GM06990 (cell line): ENCODE results near the gene DDO.

Experiments used
- DNase-seq: peaks from one replicate; pipeline ENCODE4 v3.0.0-alpha.2; 2011; ENCODE audit not compliant: insufficient read length; ENCODE audit errors: extremely low read depth
- H3K27me3 ChIP-seq: replicated peaks from 2 replicates; pipeline ENCODE4 v1.6.0; 2011; ENCODE audit warnings: low read length; ENCODE audit not compliant: control insufficient read depth, insufficient read depth
- H3K36me3 ChIP-seq: 2 replicates; pipeline ENCODE4 v1.5.1; 2011; ENCODE audit warnings: low read length; ENCODE audit not compliant: control insufficient read depth, insufficient read depth
- H3K4me3 ChIP-seq: replicated peaks from 2 replicates; pipeline ENCODE4 v1.5.1; 2011; ENCODE audit warnings: low read depth, mild to moderate bottlenecking, control low read depth, low read length
- TF ChIP-seq, protein P1 (sequence below): IDR thresholded peaks from 2 replicates; pipeline ENCODE4 v1.5.1; 2011; ENCODE audit warnings: low read length, control low read depth, mild to moderate bottlenecking, inconsistent platforms; ENCODE audit not compliant: insufficient read depth, poor library complexity, severe bottlenecking

The DDO gene

DNA sequence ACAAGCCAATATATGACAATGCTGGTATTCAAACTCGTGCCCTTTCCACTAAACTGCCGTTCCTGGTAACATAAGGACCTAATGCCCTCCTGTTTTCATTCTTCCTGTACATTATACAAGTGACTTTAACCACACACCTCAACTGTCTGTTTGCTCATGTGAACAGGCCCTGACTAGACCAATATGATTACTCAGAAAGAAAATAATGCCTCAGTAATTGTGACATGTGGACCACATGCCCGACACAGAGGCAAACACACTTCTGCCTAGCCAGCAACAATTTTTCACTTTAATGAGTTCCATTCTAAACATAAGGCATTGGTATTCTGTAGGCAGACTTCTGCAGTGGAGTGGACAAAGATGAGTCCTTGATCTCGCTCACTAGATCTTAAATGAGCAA lies 31.0 kb upstream of the DDO start:
- TF ChIP-seq, protein P1, sequence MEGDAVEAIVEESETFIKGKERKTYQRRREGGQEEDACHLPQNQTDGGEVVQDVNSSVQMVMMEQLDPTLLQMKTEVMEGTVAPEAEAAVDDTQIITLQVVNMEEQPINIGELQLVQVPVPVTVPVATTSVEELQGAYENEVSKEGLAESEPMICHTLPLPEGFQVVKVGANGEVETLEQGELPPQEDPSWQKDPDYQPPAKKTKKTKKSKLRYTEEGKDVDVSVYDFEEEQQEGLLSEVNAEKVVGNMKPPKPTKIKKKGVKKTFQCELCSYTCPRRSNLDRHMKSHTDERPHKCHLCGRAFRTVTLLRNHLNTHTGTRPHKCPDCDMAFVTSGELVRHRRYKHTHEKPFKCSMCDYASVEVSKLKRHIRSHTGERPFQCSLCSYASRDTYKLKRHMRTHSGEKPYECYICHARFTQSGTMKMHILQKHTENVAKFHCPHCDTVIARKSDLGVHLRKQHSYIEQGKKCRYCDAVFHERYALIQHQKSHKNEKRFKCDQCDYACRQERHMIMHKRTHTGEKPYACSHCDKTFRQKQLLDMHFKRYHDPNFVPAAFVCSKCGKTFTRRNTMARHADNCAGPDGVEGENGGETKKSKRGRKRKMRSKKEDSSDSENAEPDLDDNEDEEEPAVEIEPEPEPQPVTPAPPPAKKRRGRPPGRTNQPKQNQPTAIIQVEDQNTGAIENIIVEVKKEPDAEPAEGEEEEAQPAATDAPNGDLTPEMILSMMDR: no peak
- no peak for DNase-seq
- H3K27me3 ChIP-seq: no peaks in the 10 kb centered on the region
- no peaks in the 10 kb centered on the region for H3K36me3 ChIP-seq
- H3K4me3 ChIP-seq: no peak overlapping the region

DNA sequence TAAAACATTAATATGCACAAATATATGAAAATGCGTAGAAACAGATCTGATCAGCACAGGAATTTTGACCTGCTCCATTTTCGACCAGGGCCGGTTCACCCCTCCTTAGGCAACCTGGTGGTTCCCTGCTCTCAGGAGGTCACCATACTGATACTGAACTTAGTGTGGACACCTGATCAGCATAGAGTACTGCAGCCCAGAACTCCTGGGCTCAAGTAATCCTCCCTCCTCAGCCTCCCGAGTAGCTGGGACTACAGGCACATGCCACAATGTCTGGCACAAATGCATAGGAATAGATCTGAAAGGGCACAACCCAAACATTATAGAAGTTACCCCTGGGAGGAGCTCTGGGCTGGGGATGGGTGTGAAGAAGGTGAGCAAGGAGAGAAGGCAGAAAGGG lies 24.7 kb upstream of the DDO start:
- no peaks in the 10 kb centered on the region for H3K36me3 ChIP-seq
- H3K27me3 ChIP-seq: no peaks in the 10 kb centered on the region
- no peak for DNase-seq
- TF ChIP-seq, protein P1: no peak
- no peak overlapping the region for H3K4me3 ChIP-seq

DNA sequence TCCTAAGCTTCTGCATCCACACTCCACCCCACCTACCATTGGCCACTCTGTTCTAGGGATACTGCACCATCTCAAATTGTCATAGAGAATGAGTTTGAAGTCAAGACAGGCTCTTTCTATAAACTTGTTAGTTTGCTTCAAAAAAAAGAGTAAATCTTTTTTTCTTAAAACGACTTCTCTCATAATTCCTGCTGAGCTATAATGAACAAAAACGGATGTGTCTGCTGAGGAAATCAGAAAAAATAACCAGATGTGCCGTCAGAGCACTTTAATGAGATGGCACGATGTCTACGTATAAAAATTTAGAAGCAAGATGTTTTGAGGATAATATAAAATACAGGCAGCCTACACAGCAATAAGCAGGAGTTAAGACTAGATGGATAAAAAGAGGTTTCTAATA lies 24.0 kb upstream of the DDO start:
- DNase-seq: no peak
- Histone ChIP-seq H3K4me3 (no peak overlapping the region), H3K36me3 (no peaks in the 10 kb centered on the region), H3K27me3 (no peaks in the 10 kb centered on the region)
- TF ChIP-seq, protein P1: no peak

DNA sequence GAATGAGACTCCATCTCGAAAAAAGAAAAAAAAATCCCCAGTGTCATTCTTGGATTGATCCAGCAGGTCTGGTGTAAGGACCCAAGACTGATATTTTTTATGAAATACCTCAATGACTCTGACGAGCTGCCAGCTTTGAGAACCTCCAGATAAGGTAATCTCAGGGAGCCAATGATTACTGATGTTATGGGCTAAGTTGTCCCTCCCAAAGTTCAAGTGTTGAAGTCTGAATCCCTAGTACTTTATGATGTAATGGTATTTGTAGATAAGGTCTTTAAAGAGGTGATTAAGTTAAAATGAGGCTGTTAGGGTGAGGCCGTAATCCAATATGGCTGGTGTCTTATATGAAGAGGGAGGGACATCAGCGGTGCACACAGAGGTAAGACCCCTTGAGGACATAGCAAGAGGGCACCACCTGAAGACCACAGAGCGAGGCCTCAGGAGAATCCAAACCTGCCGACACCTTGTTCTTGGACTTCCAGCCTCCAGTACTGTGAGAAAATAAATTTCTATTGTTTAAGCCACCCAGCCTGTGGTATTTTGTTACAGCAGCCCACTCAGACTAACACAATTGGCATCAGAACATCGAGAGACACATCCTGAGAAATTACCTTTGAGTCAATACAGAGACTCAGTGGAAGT lies 19.7 kb upstream of the DDO start:
- TF ChIP-seq, protein P1: no peak
- no peak for DNase-seq
- peaks cover 3% of the 10 kb centered on the region for H3K27me3 ChIP-seq

DNA sequence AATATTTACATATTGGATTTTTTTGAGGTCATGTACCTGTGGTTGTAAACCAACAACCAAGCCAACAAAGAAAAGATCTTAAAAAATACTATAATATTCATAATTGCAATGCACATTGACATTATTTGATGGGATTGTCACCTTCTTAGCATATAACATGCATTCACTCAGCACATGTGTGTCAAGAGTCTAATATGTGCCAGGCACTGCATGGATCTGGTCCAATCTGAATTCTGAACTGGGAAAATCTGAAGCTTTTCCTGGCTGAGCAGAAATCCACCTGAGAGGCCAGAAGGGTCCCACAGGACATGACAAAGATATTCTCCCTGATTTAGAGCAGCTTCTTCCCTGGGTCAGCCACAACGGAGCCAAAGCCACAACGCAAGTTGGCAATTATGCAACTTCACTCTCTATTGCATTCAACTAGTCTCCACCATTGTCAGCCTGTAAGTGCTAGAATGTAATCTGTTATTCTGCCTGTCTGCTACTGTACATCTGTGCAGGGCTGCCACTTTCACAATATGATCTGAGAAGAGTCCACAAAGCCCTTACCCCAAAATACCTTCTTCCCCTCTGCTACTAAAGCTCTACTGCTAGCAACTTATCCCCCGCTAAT lies 17.0 kb upstream of the DDO start:
- Histone ChIP-seq H3K4me3 (no peak overlapping the region), H3K27me3 (peaks cover 3% of the 10 kb centered on the region), H3K36me3 (no peaks in the 10 kb centered on the region)
- TF ChIP-seq, protein P1: no peak
- no peak for DNase-seq

More for the DNA sequence above, 19.7 kb upstream of the DDO start:
- H3K4me3 ChIP-seq: no peak overlapping the region
- no peaks in the 10 kb centered on the region for H3K36me3 ChIP-seq
